ENCODE data around the gene OCA2.

- TF ChIP-seq POLR2A (IDR thresholded peaks at IDR 0.05) (no peak), POLR2AphosphoS5 (IDR thresholded peaks at IDR 0.05) (no peak)
These were observed 30.2 kb upstream of the OCA2 start for GRCh38 chr15:28129231-28129848.
